Measurements from ENCODE around the gene KATNIP.

The KATNIP gene

DNA sequence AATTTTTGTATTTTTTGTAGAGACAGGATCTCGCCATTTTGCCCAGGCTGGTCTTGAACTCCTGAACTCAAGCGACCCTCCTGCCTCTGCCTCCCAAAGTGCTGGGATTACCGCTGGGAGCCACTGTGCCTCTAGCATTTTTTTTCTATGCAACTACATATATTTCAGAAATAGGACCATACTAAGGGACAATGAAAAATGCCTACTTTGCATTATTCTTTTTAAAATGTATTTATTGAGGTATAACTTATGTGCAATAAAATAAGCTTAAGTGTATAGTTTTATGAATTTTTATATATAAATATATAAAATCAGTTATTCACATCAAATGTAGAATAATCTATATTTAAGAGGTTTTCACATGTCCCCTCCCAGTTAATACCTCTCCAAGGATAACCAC is 38.1 kb downstream of the KATNIP start:
- DNase-seq = no peak

DNA sequence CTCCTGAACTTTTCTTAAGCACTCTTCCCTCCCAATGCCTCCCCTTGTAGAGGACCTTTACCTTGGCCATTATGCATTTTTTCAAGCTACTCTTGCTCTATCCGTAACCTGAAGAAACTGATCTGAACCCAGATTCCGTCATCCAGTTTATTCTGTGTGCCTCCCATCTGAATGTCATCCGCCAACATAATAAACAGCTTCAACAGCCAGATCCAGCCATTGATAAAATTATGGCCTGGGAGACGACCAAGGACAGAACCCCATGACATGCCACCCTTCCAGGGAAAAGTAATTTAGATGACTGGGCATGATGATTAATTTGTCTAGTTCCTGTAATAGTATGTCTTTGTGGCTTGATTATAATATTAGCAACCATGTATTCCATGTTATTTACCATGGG is 41.9 kb downstream of the KATNIP start:
- no peak for DNase-seq

DNA sequence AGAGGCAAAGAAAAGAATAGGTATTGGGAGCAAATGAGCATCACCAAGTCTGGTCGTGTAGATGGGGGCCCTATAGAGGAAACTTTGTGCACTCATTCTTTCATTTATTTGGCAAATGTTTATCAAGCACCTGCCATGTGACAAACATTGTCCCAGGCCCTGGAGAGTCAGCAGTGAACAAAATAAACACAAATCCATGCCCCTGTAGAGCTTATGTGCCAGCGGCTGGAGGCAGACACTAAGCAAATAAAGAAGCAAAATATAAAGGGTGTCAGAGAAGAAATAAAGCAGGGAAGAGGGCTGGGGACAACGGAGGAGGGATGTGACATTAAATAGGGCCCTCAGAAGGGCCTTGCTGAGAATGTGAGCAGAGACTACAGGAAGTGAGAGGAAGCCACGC is 45.5 kb downstream of the KATNIP start:
- DNase-seq = no peak

DNA sequence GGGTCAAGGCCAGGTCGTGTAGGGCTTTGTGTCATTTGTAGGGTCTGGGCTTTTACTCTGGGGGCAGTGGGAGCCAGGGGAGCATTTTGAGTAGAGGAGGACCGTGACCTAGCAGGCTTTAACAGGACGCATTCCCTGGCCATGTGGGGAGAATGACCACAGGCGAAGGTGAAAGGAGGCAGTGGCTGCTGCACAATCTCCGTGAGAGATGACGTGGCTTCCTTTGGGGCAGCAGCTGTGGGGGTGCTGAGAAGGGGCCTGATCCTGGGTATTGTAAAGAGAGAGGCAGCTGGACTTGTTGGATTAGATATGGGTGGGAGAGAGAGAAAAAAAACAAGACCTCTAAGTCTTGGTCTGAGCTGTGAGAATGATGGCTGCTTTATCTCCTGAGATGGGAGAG is 46.0 kb downstream of the KATNIP start:
- no peak for DNase-seq

DNA sequence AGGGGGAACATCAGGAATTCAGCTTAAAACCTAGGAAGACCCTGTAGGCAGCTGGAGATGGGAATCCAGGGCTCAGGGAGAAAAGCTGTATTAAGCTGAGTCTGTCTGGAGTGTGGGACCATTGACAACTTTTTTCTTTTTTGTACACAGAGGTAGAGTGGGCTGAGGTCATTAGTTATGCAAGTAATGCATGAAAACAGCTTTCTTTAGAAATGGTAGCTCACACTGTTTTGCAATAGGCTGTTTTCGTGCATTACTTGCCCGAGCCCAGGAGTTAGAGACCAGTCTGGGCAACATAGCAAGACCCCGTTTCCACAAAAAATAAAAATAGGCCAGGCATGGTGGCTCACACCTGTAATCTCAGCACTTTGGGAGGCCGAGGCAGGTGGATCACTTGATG is 46.5 kb downstream of the KATNIP start:
- DNase-seq = no peak

DNA sequence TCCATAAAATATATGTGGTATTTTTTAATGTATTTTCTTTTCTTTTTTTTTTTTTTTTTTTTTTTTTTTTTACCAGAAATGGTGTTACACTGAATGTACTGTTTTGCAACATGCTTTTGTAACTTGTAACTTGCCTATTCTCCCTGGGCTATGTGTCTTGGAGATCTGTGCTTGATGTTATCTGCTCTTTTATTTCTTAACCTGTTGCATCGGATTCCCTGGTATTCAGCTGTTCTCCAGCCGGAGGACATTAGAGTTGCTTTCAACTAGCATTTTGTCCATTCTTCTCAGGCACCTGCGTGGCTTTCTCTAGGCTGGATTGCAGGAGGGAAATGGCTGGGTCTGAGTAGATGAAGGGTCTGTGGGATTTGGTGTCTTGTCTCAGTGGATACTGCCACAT is 47.4 kb downstream of the KATNIP start:
- no peak for DNase-seq

DNA sequence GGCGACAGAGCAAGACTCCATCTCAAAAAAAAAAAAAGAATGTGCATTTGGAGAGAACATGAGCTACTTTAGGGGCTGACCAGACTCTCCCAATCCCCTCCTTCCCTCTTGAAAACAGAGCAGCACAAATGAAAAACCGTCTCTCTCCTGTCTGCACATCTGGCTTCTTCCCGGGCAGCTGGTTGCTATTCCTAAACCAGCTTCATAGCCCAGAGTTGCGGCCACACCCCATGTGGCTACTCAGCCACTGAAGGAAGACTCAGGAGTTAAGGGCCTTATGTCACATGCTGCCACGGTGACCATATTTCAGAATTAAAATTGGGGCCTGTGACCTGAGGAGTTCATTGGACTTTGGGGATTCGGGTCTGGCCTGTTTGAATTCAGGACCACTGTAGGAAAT is 48.3 kb downstream of the KATNIP start:
- no peak for DNase-seq

DNA sequence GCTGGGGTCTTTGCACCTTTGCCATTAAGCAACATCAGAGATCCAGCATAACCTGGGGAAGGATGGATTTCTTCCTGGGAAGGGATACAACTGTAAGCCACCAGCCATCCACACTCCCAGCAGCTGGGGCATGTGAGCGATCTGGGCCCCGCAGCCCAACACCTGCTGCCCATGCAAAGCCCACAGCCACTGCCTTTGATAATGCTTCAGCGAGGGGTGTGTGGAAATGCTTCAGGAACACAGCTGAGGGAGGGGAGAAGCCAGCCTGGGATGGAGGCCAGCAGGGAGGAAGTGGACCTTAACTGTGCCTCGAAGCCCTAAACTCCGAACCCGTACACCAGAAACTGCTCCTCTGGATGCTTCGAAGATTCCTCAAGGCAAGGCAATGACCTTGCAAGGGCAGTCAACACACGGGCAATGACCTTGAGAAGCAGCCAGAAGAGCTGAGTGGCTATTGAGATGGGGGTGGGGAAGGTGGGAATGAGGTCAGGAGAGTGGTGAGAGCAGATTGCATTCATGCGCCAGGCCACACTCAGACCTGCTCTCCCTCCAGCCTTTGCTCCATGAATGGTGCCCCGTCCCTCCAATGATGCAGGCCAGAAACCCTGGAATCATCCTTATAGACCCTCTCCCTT is 49.1 kb downstream of the KATNIP start:
- no peak for DNase-seq

DNA sequence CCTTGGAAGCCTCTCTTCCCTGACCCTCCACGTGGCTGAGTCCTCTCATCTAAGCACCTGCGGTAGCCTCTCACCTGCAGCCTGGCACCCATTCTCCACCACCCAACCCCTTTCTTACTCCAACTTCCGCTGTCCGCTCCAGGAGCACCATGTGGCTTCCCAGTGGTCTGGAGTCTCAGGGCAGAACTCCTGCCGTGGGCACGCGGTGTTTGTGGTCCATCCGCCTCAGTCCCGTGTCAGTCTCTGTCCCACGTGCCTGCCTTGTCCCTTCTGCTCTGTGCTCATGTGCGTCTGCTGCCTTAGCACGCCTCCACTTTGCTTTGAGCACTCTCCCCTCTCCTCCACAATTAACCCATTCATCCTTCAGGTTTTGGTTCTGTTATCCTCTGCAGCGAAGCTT is 49.7 kb downstream of the KATNIP start:
- no peak for DNase-seq
